Measurements from ENCODE around the gene ZNF436. TPM values are rescaled to one million over a fixed set of nuclear protein-coding genes. Genes with fewer than 3 reads are reported as not detected.
"Not testable (repeated sequence)": the region's sequence is repeated elsewhere in the genome, so short reads cannot be mapped to it uniquely, and the experiment has no call there.

ZNF436 gene
- polyA plus RNA-seq, 1 donor, result 22.2 TPM

DNA sequence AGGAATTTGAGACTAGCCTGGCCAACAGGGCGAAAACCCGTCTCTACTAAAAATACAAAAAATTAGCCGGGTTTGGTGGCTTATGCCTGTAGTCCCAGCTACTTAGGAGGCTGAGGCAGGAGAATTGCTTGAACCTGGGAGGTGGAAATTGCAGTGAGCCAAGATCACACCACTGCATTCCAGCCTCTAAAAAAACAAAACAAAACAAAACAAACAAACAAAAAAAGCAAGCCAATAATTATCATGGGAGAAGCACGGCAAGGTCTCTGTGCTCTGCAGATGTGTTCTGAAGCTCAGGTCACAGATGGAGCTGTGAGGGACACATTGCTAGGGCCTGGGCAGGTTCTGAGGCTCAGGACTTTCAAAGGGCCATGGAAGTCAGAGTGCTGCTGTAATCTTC is 10.6 kb upstream of the ZNF436 start:
- H3K27ac ChIP-seq (ENCODE audit: low read length), result not testable (repeated sequence)
- WGBS (ENCODE audit: insufficient coverage, low lambda C conversion rate), result no CpG with 5 or more reads among the region's 4 CpGs

DNA sequence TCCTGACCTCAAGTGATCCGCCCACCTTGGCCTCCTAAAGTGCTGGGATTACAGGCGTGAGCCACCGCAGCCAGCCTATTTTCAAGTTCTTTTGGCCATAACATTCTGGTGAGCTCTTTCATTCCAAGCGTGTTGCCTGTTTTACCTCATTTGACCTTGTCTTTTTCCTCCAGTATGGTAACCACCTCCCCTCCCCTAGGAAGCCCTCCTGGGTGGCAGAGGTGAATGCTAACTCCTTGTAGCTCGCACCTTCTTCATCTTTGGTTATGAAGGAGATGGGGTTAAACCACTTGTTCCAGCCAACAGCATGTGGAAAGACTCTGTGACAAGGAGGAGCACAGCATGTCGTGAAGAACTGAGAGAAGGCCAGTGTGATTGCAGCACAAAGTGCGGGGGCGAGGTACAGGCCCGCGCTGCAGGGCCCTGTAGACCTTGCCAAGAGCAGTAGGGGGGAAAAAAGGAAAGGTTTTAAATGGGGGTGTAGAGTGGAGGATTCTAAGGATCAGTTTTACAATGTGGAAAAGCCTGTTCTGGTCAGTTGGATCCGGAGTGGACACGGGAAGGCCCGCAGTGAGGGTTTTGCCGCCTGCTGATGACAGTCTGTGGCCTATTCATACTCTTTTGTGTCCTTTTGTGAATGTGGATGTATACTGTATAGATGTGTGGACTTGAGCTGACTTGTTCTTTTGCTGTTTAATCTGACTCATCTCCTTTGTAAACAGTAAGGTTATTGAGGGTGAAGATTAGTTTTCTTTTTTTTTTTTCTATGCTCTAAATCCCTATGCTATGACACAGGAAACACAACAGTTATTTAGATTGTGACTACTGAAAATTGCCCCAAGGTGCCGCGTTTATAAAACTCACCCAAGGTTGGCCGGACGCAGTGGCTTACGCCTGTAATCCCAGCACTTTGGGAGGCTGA is 7.5 kb upstream of the ZNF436 start:
- H3K4me1 ChIP-seq (ENCODE audit: control insufficient read depth, insufficient read depth, low read length), result peaks cover 17% of the 10 kb centered on the region
- no peak overlapping the region for H3K4me3 ChIP-seq (ENCODE audit: low read length)
- peak; percentile 43 to 78 for DNase-seq
- peak overlapping the region; percentile 39 for H3K27ac ChIP-seq (ENCODE audit: low read length)
- H3K27me3 ChIP-seq (ENCODE audit: control insufficient read depth, insufficient read depth, low read length), result no peaks in the 10 kb centered on the region
- no peaks in the 10 kb centered on the region for H3K36me3 ChIP-seq (ENCODE audit: control insufficient read depth, insufficient read depth, low read length)
- H3K9me3 ChIP-seq (ENCODE audit: control insufficient read depth, low read depth, low read length), result no peaks in the 10 kb centered on the region
- no CpG with 5 or more reads among the region's 19 CpGs for WGBS (ENCODE audit: insufficient coverage, low lambda C conversion rate)

More for the DNA sequence above, 10.6 kb upstream of the ZNF436 start:
- DNase-seq; H3K27me3 ChIP-seq (ENCODE audit: control insufficient read depth, insufficient read depth, low read length); H3K9me3 ChIP-seq (ENCODE audit: control insufficient read depth, low read depth, low read length); H3K36me3 ChIP-seq (ENCODE audit: control insufficient read depth, insufficient read depth, low read length); H3K4me3 ChIP-seq (ENCODE audit: low read length): not testable (repeated sequence)
- peaks cover 17% of the 10 kb centered on the region for H3K4me1 ChIP-seq (ENCODE audit: control insufficient read depth, insufficient read depth, low read length)

DNA sequence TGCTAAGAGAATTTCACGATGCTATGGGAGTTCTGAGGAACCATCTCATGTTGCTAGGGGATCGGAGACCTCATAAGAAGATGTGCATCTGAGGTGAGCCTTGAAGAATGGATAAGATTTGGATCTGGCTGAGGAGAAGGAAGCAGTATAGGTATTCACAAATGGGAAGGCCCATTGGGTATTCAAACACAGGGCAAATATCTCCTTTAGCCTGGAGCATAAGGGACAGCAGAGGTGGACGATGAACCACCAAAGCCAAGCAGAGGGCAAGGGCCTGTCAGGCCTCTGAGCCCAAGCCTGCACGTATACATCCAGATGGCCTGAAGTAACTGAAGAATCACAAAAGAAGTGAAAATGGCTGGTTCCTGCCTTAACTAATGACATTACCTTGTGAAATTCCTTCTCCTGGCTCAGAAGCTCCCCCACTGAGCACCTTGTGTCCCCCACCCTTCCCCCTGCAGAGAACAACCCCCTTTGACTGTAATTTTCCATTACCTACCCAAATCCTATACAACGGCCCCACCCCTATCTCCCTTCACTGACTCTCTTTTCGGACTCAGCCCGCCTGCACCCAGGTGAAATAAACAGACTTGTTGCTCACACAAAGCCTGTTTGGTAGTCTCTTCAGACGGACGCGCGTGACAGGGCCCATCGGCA is 4.6 kb upstream of the ZNF436 start:
- no CpG with 5 or more reads among the region's 12 CpGs for WGBS (ENCODE audit: insufficient coverage, low lambda C conversion rate)
- H3K4me1 ChIP-seq (ENCODE audit: control insufficient read depth, insufficient read depth, low read length), result peaks cover 22% of the 10 kb centered on the region
- DNase-seq; H3K4me3 ChIP-seq (ENCODE audit: low read length); H3K27me3 ChIP-seq (ENCODE audit: control insufficient read depth, insufficient read depth, low read length); H3K9me3 ChIP-seq (ENCODE audit: control insufficient read depth, low read depth, low read length); H3K36me3 ChIP-seq (ENCODE audit: control insufficient read depth, insufficient read depth, low read length); H3K27ac ChIP-seq (ENCODE audit: low read length): not testable (repeated sequence)

DNA sequence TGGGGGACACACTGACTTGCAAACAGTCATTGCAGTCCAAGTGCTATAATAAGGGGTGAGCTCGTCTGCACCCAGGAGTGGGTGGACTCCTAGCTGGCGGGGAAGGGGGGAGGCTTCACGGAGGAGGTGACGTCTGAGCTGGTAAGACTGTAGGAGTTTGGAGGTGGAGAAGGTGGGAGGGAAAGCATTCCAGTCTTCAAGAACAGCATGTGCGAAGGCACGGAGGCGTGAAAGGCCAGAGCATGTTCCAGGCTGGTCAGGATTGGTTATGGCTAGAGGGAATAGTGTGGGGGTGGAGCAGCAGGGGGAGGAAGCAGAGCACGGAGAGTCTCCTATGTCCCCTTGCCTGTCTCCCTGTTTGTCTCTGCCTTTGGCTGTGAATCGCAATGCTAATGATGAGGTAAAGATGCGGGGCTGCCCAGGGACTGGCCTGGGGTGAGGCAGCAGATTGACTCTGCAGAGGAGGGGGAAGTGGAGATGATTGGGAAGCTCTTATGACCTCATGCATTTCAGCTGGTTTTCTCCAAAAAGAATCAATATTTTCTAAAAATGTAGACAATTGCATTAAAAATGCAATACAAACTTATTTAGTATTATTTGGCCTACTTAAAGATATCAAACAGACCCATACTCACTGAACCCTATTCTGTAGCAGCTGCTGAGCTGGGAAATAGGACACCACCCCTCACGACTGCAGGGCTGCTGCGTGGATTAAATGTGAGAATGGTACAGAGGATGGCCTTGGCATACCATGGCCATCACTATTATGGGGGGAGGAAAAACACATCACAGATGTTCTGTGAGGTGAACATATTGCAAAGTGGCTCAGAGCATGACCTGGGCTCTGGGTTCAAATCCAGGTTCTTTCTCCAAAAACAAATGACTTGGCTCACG is 2.6 kb upstream of the ZNF436 start:
- no peaks in the 10 kb centered on the region for H3K36me3 ChIP-seq (ENCODE audit: control insufficient read depth, insufficient read depth, low read length)
- no peak for DNase-seq
- WGBS (ENCODE audit: insufficient coverage, low lambda C conversion rate), result no CpG with 5 or more reads among the region's 13 CpGs
- peaks cover 21% of the 10 kb centered on the region for H3K4me1 ChIP-seq (ENCODE audit: control insufficient read depth, insufficient read depth, low read length)
- H3K4me3 ChIP-seq (ENCODE audit: low read length), result no peak overlapping the region
- no peaks in the 10 kb centered on the region for H3K27me3 ChIP-seq (ENCODE audit: control insufficient read depth, insufficient read depth, low read length)
- H3K9me3 ChIP-seq (ENCODE audit: control insufficient read depth, low read depth, low read length), result no peaks in the 10 kb centered on the region
- no peak overlapping the region for H3K27ac ChIP-seq (ENCODE audit: low read length)

DNA sequence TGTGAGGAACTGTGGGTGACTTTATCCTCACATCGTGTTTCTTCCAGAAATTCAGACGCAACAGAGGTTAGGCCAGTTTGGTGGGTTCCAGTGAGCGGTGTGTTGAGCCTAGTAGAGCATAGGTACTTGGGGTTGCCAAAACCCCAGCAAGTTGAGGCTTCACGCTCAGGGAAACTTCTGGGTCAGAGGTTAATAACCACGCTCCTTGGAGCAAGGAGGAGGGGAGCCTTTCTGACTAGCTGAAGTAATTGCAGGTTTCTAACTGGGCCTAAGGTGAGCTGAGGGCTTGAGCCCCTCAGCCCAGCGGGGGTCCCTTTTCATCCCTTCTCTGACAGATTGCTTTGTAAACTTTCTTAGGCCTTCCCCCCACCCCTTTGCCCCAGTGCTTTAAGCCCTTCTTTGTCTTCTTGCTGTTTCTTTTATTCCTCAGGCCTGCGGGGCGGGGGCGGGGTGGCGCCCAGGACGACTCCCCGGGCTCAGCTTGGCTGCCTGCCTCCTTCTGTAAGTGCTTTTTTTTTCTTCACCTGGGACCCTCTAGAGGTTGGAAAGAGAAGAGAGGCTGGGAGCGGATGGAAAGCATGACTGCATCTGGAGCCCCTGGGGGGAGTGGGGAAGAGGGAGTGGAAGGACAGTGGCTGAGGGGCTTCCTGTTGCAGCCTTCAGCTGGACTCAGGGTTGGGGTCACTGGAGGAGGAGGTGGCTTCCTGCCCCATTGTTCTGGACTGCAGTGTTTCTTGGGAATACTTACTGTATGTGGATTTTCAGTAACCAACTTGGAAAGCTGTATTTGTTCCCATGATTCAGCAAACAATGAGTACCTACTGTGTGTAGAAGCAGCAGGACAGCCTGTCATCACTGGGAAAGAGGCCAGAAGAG is 1.3 kb upstream of the ZNF436 start:
- Histone ChIP-seq H3K36me3 (ENCODE audit: control insufficient read depth, insufficient read depth, low read length) (peaks cover 11% of the 10 kb centered on the region), H3K4me3 (ENCODE audit: low read length) (no peak overlapping the region)
- peak in 1 of 2 donors; percentile 57 for DNase-seq

DNA sequence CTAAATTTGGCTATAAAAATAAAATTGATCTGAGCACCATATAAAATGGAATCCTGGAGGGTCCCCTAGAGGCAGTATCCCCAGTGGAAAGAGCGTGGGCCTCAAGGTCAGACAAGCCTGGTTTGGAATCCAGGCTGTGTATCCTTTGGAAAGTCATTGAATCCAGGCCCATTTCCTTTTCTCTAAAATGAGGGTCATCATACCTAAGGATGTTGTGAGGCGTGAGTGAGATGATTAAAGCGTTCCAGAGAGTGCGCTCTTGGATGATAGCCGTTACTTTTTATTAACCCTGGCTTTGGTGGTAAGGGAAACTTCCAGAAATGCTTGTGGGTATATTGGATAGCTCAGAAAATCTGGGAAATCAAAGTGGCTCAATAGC is 683 bp upstream of the ZNF436 start:
- Histone ChIP-seq H3K4me1 (ENCODE audit: control insufficient read depth, insufficient read depth, low read length) (peaks cover 16% of the 10 kb centered on the region), H3K36me3 (ENCODE audit: control insufficient read depth, insufficient read depth, low read length) (peaks cover 15% of the 10 kb centered on the region), H3K4me3 (ENCODE audit: low read length) (peak overlapping the region; percentile 86), H3K9me3 (ENCODE audit: control insufficient read depth, low read depth, low read length) (peaks cover 5% of the 10 kb centered on the region), H3K27me3 (ENCODE audit: control insufficient read depth, insufficient read depth, low read length) (no peaks in the 10 kb centered on the region), H3K27ac (ENCODE audit: low read length) (peak overlapping the region; percentile 91)
- WGBS (ENCODE audit: insufficient coverage, low lambda C conversion rate), result no CpG with 5 or more reads among the region's 5 CpGs
- DNase-seq, result no peak

More for the DNA sequence above, 1.3 kb upstream of the ZNF436 start:
- 40% methylated on average over 1 of the region's 13 CpGs for WGBS (ENCODE audit: insufficient coverage, low lambda C conversion rate)
- Histone ChIP-seq H3K9me3 (ENCODE audit: control insufficient read depth, low read depth, low read length) (no peaks in the 10 kb centered on the region), H3K4me1 (ENCODE audit: control insufficient read depth, insufficient read depth, low read length) (peaks cover 16% of the 10 kb centered on the region), H3K27me3 (ENCODE audit: control insufficient read depth, insufficient read depth, low read length) (no peaks in the 10 kb centered on the region), H3K27ac (ENCODE audit: low read length) (peak overlapping the region; percentile 91)

DNA sequence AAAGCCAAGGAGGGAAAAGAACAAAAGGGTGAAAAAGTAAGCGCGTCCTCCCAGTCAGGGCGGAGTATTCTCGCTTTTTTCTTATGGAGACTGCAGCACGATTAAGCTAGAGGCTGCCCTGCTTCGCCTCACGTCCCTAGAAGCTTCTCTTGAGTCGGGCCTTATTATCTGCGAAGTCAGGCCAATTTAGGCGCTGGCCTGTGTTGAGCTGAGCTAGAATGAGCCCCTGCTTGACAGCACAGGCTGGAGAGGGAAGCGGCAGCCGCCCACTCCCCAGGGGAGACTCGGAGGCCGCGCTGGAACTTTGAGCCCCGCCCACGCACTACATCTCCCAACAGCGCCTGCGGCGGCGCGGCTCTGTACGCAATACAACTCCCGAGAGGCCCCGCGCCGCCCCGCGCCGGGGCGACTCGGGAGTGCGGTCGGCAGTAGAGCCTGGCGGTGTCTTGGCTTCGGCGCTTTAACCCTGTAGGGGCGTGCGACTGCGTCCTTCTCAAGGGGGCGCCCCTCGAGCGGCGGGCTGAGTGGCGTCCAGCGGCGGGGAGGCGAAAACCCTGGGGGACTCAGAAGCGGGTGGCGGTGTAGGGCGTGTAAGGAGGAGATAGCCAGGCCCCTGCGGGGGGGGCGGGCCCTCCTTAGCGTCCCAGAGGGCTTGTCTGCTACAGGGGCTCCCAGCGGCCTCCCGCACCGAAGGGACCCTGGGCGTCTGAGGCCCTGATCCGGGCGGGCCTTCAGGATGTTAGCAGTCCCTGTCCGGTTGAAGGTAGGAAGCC is 888 bp downstream of the ZNF436 start:
- Histone ChIP-seq H3K9me3 (ENCODE audit: control insufficient read depth, low read depth, low read length) (peaks cover 19% of the 10 kb centered on the region), H3K36me3 (ENCODE audit: control insufficient read depth, insufficient read depth, low read length) (peaks cover 27% of the 10 kb centered on the region), H3K27ac (ENCODE audit: low read length) (peak overlapping the region; percentile 91), H3K27me3 (ENCODE audit: control insufficient read depth, insufficient read depth, low read length) (no peaks in the 10 kb centered on the region), H3K4me3 (ENCODE audit: low read length) (peak overlapping the region; percentile 86), H3K4me1 (ENCODE audit: control insufficient read depth, insufficient read depth, low read length) (peaks cover 16% of the 10 kb centered on the region)
- DNase-seq, result peak; percentile 91 to 94
- WGBS (ENCODE audit: insufficient coverage, low lambda C conversion rate), result 0% methylated on average over 2 of the region's 61 CpGs

DNA sequence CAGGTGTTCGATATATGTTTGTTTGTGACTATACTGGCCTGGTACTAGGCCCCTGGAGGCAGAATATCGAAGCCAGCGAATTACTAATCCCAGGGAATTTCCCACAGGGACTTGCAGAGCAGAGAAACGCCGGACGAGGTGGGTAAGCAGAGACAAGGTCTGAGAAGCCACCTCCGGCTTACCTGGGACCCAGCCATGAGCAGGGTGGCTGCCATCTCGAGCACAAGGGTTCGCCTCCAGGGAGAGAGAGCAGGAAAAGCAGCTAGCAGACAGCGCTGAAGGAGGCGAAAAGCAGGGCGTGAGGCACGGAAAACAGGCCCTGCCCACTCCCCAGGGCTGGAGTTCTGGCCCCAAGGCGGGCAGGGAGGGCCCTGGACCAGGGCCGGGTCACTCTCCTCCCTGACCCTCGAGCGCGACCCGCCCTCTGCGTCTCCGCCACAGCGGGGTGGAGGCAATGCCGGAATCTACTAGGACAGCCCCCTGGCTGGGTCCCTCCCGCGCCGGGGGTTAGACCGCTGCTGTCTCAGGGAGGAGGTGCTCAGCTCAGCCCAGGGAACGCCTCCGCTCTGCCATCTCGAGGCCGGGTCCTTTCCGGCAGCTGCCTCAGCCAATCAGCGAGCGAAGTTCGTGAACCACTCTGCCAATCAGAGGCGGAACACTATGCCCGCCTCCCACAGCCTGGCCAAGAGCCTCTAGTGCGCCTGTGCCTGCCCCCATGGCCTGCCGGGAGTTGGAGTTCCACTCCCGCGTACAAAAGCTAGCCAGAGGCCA is 1.7 kb downstream of the ZNF436 start:
- Histone ChIP-seq H3K36me3 (ENCODE audit: control insufficient read depth, insufficient read depth, low read length) (peaks cover 35% of the 10 kb centered on the region), H3K9me3 (ENCODE audit: control insufficient read depth, low read depth, low read length) (peaks cover 26% of the 10 kb centered on the region), H3K27me3 (ENCODE audit: control insufficient read depth, insufficient read depth, low read length) (no peaks in the 10 kb centered on the region), H3K27ac (ENCODE audit: low read length) (peak overlapping the region; percentile 91), H3K4me3 (ENCODE audit: low read length) (peak overlapping the region; percentile 86), H3K4me1 (ENCODE audit: control insufficient read depth, insufficient read depth, low read length) (peaks cover 16% of the 10 kb centered on the region)
- DNase-seq, result peak; percentile 99 to 100
- no CpG with 5 or more reads among the region's 41 CpGs for WGBS (ENCODE audit: insufficient coverage, low lambda C conversion rate)

Data from large intestine (tissue), 3 donors.